ENCODE measurements around the gene CDK19.

DNA sequence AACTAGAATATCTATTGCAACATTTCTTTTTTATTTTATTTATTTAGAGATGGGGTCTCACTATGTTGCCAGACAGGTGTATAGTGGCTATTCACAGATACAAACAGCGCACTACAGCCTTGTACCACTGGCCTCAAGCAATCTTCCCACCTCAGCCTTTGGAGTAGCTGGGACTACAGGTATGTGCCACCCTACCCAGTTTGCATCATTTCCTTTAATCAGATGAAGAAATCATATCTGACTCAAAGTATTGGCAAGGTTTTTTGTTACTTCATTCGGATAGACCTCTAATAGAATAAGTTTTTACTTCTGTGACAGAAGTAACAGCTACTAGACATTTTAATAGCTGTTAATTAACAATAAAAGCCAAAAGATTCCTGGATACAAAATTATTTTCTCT lies 153.9 kb downstream of the CDK19 start:
- TF ChIP-seq, protein P1, sequence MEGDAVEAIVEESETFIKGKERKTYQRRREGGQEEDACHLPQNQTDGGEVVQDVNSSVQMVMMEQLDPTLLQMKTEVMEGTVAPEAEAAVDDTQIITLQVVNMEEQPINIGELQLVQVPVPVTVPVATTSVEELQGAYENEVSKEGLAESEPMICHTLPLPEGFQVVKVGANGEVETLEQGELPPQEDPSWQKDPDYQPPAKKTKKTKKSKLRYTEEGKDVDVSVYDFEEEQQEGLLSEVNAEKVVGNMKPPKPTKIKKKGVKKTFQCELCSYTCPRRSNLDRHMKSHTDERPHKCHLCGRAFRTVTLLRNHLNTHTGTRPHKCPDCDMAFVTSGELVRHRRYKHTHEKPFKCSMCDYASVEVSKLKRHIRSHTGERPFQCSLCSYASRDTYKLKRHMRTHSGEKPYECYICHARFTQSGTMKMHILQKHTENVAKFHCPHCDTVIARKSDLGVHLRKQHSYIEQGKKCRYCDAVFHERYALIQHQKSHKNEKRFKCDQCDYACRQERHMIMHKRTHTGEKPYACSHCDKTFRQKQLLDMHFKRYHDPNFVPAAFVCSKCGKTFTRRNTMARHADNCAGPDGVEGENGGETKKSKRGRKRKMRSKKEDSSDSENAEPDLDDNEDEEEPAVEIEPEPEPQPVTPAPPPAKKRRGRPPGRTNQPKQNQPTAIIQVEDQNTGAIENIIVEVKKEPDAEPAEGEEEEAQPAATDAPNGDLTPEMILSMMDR (IDR thresholded peaks at IDR 0.05): no peak
- no peak for TF ChIP-seq POLR2A (IDR thresholded peaks at IDR 0.05)

Measured in right lobe of liver (tissue), 4 donors.